ENCODE results near the gene KIF5C. TPM values are rescaled to one million over a fixed set of nuclear protein-coding genes. Genes with fewer than 3 reads are reported as not detected.

Gene KIF5C
- total RNA-seq, 1 donor from 2014 or later = 24.3 TPM

DNA sequence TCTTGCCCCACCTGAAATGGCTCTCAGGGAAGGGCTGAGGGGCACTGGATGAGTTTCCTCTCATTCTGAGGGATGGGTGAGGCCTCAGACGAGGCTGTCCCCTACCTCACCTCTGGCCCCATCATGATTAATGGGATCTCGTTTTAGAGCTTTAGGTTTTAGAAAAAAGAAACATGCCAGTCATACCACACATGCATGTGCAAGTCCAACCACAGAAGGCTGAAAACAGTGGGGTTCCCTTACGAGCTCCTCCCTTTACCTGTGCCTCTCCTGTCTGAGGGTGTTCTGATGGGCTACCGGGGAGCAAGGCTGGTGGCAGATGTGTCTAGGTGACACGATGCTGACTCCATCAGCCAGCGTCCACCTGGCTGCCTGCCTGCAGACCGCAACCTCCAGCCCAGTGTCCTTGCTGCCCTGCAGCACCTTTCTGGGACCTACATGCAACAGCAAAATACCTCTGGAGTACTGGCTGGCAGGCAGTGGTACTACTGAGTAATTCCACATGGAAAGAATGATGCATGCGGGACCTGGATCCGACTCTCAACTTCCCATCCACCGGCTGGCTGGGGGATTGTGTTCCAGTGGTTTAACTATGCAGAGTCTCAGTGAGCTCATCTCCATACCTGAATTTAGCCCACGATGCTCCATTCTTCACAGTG, 154.4 kb downstream of the KIF5C start:
- Mint-ChIP-seq H3K4me3 (ENCODE audit: unreplicated experiment) (no peak overlapping the region), H3K9me3 (ENCODE audit: unreplicated experiment) (no peaks in the 10 kb centered on the region), H3K36me3 (ENCODE audit: low read depth, unreplicated experiment) (no peaks in the 10 kb centered on the region), H3K27ac (ENCODE audit: unreplicated experiment) (no peak overlapping the region), H3K4me1 (ENCODE audit: low read depth, unreplicated experiment) (peaks cover 6% of the 10 kb centered on the region), H3K27me3 (ENCODE audit: low read depth, unreplicated experiment) (peaks cover 8% of the 10 kb centered on the region)
- no peak overlapping the region for H3K9ac ChIP-seq (ENCODE audit: low read length)
- DNase-seq (ENCODE audit: low read depth) = no peak
- no peaks in the 10 kb centered on the region for H3K9me3 ChIP-seq (ENCODE audit: insufficient read depth, low read depth, low read length)
- H3K79me2 ChIP-seq (ENCODE audit: insufficient read depth, low read length) = no peaks in the 10 kb centered on the region
- H3K27ac ChIP-seq (ENCODE audit: low read depth, low read length) = no peak overlapping the region
- TF ChIP-seq, protein P1, sequence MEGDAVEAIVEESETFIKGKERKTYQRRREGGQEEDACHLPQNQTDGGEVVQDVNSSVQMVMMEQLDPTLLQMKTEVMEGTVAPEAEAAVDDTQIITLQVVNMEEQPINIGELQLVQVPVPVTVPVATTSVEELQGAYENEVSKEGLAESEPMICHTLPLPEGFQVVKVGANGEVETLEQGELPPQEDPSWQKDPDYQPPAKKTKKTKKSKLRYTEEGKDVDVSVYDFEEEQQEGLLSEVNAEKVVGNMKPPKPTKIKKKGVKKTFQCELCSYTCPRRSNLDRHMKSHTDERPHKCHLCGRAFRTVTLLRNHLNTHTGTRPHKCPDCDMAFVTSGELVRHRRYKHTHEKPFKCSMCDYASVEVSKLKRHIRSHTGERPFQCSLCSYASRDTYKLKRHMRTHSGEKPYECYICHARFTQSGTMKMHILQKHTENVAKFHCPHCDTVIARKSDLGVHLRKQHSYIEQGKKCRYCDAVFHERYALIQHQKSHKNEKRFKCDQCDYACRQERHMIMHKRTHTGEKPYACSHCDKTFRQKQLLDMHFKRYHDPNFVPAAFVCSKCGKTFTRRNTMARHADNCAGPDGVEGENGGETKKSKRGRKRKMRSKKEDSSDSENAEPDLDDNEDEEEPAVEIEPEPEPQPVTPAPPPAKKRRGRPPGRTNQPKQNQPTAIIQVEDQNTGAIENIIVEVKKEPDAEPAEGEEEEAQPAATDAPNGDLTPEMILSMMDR (IDR thresholded peaks at IDR 0.05; ENCODE audit: insufficient read depth, low read depth, low read length) = no peak
- no peak for TF ChIP-seq EZH2 (IDR thresholded peaks at IDR 0.05; ENCODE audit: insufficient read depth, low read length)
- no peaks in the 10 kb centered on the region for H4K20me1 ChIP-seq (ENCODE audit: insufficient read depth, low read length)
- H3K27me3 ChIP-seq (ENCODE audit: insufficient read depth, low read length) = no peaks in the 10 kb centered on the region
- H2AFZ ChIP-seq (ENCODE audit: low read depth, low read length) = no peak overlapping the region
- no peaks in the 10 kb centered on the region for H3K4me1 ChIP-seq (ENCODE audit: insufficient read depth, low read length)
- H3K36me3 ChIP-seq (ENCODE audit: insufficient read depth, low read length) = no peaks in the 10 kb centered on the region
- no peak overlapping the region for H3K4me3 ChIP-seq (ENCODE audit: insufficient read depth, low read depth, low read length)
- H3K4me2 ChIP-seq (ENCODE audit: low read length) = no peak overlapping the region
- no peak for FAIRE-seq

DNA sequence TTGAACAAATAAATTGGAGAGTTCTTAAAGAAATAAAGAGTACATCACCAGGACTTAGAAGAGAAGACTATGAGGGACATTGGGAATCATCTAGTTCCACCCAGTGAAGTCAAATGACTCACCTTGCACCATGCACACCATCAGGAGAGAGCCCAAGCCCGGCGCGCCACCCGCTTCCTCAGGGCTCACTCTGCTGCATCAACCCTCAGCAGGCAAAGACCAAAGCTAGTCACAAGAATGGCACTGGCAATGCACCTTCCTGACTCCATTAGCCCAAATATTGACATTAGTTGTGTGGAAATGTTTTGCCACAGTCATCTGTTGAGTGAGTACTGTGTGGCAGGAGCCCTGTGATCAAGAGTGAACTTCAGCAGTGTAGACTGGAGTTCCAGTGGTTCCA, 156.4 kb downstream of the KIF5C start:
- Mint-ChIP-seq H3K4me1 (ENCODE audit: low read depth, unreplicated experiment) (peaks cover 6% of the 10 kb centered on the region), H3K27ac (ENCODE audit: unreplicated experiment) (no peak overlapping the region), H3K27me3 (ENCODE audit: low read depth, unreplicated experiment) (peaks cover 12% of the 10 kb centered on the region), H3K4me3 (ENCODE audit: unreplicated experiment) (no peak overlapping the region), H3K9me3 (ENCODE audit: unreplicated experiment) (no peaks in the 10 kb centered on the region), H3K36me3 (ENCODE audit: low read depth, unreplicated experiment) (no peaks in the 10 kb centered on the region)
- Histone ChIP-seq H4K20me1 (ENCODE audit: insufficient read depth, low read length) (no peaks in the 10 kb centered on the region), H3K27ac (ENCODE audit: low read depth, low read length) (no peak overlapping the region), H3K79me2 (ENCODE audit: insufficient read depth, low read length) (no peaks in the 10 kb centered on the region), H3K9me3 (ENCODE audit: insufficient read depth, low read depth, low read length) (no peaks in the 10 kb centered on the region), H3K4me1 (ENCODE audit: insufficient read depth, low read length) (no peaks in the 10 kb centered on the region), H3K4me2 (ENCODE audit: low read length) (no peak overlapping the region), H3K9ac (ENCODE audit: low read length) (no peak overlapping the region), H3K27me3 (ENCODE audit: insufficient read depth, low read length) (no peaks in the 10 kb centered on the region), H3K36me3 (ENCODE audit: insufficient read depth, low read length) (no peaks in the 10 kb centered on the region), H2AFZ (ENCODE audit: low read depth, low read length) (no peak overlapping the region), H3K4me3 (ENCODE audit: insufficient read depth, low read depth, low read length) (no peak overlapping the region)
- DNase-seq (ENCODE audit: low read depth) = no peak
- no peak for FAIRE-seq
- TF ChIP-seq, protein P1 (IDR thresholded peaks at IDR 0.05; ENCODE audit: insufficient read depth, low read depth, low read length) = no peak
- TF ChIP-seq EZH2 (IDR thresholded peaks at IDR 0.05; ENCODE audit: insufficient read depth, low read length) = no peak

DNA sequence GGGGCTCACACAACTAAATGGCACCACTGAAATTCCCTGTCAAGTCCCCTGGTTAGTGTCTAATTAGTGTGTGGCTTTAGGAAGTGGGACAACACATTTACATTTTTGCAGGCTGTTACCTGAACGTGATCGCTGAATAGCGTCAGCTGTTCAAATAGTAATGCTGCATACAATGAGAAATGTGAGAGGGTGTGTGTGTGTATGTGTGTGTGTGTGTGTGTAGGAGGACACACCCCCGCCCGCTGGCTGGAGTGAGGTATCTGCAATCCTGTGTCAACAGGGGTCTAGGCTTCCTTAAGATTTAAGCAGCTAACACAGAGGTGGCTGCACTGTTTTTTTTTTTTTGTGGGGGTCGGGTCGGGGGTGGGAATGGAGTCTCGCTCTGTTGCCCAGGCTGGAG, 158.7 kb downstream of the KIF5C start:
- Mint-ChIP-seq H3K36me3 (ENCODE audit: low read depth, unreplicated experiment) (no peaks in the 10 kb centered on the region), H3K4me3 (ENCODE audit: unreplicated experiment) (no peak overlapping the region), H3K27ac (ENCODE audit: unreplicated experiment) (no peak overlapping the region), H3K9me3 (ENCODE audit: unreplicated experiment) (no peaks in the 10 kb centered on the region), H3K4me1 (ENCODE audit: low read depth, unreplicated experiment) (no peaks in the 10 kb centered on the region), H3K27me3 (ENCODE audit: low read depth, unreplicated experiment) (peaks cover 27% of the 10 kb centered on the region)
- DNase-seq (ENCODE audit: low read depth) (no peak), FAIRE-seq (no peak)
- no peaks in the 10 kb centered on the region for H3K9me3 ChIP-seq (ENCODE audit: insufficient read depth, low read depth, low read length)
- TF ChIP-seq EZH2 (IDR thresholded peaks at IDR 0.05; ENCODE audit: insufficient read depth, low read length) = no peak
- TF ChIP-seq, protein P1 (IDR thresholded peaks at IDR 0.05; ENCODE audit: insufficient read depth, low read depth, low read length) = no peak
- H3K79me2 ChIP-seq (ENCODE audit: insufficient read depth, low read length) = no peaks in the 10 kb centered on the region
- no peak overlapping the region for H3K4me3 ChIP-seq (ENCODE audit: insufficient read depth, low read depth, low read length)
- H3K4me2 ChIP-seq (ENCODE audit: low read length) = no peak overlapping the region
- no peaks in the 10 kb centered on the region for H3K36me3 ChIP-seq (ENCODE audit: insufficient read depth, low read length)
- H3K9ac ChIP-seq (ENCODE audit: low read length) = no peak overlapping the region
- no peaks in the 10 kb centered on the region for H4K20me1 ChIP-seq (ENCODE audit: insufficient read depth, low read length)
- H3K27ac ChIP-seq (ENCODE audit: low read depth, low read length) = no peak overlapping the region
- peaks cover 4% of the 10 kb centered on the region for H3K27me3 ChIP-seq (ENCODE audit: insufficient read depth, low read length)
- no peaks in the 10 kb centered on the region for H3K4me1 ChIP-seq (ENCODE audit: insufficient read depth, low read length)
- H2AFZ ChIP-seq (ENCODE audit: low read depth, low read length) = no peak overlapping the region

Measured in astrocyte (in vitro differentiated cells and primary cell).